Measurements from ENCODE around the gene MMP24OS.
A peak's percentile ranks its signal among the peaks of the same experiment; 100 is the strongest.

The MMP24OS gene

DNA sequence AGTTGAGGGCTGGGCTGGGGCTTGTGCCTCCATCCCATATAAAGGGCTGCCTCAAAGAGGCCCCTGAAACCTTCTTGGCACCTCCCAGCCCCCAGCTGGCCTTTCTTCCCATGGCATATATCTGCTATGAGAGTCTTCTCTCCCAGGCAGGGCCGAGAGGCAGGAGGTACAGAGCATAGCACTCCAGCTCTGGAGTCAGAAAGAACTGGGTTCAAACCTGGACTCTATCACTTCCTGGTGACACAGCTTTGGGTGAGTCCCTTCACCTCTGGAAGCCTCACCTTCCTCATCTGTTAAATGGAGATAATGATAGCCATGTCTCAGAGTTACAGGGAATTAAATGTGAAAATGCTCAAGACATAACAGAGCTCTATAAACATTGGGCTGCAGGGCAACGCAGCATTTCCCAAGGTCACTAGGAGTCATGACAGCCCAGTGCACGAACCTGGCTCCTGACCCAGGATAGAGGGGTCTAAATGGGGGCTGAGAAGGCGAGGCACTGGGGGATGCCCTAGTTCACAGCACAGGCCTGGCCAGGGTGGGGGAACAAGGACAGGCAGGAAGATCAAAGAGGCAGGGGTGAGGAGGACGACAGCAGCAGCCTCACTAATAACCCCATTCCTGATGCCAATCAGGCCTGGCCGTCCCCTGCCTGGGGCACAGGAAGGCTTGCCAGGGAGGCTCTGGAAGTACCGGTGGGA is 12.4 kb upstream of the MMP24OS start:
- no peak for DNase-seq

DNA sequence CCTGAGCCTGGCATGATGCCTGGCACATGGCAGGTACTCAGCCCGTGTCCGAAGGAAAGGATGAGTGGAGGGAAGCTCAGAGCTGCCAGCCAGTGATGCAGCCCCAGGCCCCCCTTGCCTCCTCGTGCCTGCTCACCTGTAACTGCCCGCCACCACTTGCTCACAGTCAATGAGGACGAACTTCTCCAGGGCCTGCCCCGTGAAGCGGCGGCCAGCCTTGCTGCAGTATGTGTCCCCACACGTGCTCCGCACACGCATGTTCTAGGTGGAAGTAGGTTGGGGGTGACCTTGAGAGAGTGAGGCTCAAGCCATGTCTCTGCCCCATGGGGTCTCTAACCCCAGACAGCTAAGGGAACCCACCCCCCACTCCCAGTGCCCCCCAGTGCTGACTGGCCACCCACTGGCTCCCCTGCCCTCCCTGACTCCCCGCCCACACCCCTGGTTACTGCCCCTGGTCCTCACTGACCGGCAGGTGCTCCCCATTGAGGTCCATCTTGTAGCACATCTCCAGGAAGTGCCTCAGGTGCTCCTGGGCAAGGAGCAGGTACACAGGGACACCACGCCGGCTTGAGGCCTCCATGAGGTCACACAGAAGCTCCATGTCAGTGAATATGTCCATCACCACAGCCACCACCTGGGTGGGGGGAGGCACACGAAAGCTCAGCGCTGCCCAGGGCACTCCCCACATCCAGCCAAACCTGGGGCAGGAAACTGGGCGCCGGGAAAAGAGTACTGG is 10.6 kb upstream of the MMP24OS start:
- no peak for DNase-seq

DNA sequence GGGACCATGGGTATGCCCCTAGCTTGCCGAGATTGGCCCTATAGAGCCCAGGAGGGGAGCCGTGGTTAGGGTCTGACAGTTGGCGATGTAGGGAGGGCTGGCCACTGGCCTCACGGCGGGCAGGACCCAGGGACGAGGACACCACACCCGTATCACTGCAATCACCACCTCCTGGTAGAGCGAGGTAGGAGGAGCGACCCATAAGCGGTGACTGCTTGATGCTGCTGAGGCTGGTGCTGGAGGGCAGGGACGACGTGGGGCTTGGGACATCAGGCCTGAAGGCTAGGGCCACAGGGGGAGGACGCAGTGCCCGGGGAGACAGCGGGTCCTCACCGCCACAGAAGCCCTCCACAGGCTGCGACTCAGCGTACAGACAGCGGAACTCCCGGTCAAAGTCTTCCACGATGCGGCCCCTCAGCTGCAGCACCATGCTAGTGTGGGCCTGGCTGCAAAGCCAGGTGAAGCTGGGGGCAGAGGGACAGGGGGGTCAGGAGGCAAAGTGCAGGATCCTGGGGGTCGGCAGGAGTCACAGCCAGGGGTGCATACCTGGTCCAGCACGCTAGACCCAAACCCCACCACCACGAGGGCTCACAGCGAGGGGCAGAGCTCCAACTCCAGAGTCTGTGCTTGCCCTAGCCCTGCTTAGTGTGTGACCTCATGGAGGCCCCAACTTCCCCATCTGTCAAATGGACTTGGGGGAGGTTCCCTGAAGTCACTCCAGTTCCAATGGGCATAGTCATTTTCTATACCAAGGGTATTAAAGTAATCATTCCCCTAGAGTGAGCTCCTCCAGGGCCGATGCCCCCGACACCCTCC is 9.8 kb upstream of the MMP24OS start:
- no peak for DNase-seq

DNA sequence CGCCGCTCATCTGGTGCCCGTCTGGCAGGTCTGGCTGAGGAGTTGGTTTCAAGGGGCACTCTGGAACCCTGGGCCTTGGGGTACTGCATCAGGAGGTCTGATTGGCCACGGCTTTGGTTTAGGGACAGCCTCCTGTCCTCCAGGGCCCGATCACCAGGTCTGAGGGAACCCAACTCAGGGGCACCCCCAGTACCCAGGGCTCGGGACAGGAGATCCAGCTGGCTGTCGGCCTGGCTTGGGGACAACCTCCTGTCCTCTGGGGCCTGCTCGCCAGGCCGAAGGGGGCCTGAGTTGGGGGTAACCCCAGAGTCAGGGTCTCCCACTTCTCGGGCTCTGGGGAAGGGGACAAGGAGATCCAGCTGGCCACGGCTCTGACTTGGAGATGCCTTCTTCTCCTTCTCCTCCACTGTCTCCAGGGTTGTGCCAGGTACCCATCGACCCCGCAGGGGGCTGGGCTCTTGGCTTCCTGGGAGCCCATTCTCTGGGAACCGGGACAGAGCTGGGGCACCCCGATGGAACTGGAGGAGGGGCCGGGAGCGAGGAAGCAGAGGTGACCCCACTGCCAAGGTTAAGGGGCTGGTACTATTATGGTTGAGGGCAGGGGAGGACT is 9.1 kb upstream of the MMP24OS start:
- no peak for DNase-seq

DNA sequence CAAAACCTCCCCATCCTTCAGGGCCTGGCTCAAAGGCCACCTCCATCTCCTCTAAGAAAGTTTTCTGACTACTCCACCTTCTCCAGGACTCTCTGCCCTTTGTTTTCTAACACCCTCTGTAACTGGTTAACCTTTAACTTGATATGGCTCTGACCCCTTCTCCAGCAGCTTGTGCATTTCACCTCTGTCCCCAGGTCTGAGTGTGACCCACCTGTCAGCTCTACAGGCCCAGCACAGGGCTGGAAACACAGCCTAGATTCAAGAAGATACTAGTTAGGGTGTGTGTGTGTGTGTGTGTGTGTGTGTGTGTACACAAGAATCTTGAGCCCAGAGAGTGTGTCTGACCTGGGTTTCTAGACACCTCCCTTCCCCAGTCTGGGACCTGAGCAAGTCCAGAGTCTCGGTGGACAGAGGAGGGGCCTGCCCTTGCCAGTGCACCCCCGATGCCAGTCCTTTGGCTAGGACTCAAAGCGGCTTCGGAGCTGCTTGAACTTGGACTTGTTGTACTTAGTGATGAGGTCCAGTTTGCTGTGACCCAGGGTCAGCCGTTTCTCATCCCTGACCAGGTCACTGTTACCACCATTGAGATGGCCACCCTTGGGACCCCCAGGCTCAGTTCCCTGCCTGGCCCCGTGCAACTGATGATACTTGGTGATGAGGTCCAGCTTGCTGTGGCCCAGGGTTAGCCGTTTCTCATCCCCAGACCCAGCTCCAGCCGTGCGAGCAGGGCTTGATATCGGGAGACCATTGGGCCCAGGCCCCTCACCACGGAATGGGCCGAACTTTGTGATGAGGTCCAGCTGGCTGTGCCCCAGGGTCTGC is 8.4 kb upstream of the MMP24OS start:
- DNase-seq: no peak

DNA sequence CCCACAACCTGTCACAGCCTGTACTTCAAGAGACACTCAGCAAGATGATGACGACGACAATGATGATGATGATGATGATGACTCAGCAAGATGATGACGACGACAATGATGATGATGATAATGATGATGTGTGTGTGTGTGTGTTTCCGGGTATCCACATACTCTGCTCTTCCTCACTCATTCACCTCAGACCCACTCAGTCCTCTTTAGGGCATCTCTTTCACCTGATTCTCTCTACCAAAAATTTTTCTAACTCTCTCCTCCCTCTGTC is 7.8 kb upstream of the MMP24OS start:
- DNase-seq: no peak

DNA sequence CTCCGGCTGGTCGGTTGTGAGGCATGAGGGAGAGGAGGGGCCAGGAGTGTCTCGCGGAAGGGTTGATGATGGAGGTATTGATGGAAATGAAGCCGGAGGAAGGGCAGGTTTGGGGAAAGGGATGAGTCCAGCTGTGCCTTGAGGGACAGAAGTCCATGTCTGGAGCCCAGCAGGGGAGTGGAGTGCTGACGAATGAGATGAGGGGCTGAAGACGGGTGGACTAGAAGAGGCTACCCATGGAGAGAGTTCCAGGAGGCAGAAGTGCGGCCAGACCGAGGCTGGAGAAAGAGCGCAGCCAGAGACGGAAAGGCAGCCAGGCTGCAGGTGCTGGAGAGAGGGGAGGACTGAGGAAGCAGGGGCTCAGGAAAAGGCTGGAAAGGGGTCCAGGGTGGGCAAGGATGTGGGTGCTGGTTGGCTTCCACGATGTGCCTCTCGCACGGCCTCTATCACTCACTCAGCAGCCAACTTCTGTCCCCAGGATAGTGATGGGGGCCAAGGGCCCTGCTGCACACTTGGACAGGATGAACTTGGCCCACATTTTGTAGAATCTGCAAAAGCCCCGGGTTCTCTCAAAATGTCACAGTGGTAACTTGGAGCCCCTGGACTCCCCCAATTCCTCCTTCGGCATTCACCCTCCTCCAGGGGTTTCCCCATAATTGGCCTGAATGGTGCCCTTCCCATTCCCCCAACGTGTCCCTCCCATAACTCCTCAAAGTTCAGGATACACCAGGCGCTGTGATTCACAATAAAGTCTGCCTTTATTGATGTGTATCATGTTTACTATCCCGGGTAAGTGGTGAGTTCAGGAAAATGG is 7.3 kb upstream of the MMP24OS start:
- DNase-seq: no peak

DNA sequence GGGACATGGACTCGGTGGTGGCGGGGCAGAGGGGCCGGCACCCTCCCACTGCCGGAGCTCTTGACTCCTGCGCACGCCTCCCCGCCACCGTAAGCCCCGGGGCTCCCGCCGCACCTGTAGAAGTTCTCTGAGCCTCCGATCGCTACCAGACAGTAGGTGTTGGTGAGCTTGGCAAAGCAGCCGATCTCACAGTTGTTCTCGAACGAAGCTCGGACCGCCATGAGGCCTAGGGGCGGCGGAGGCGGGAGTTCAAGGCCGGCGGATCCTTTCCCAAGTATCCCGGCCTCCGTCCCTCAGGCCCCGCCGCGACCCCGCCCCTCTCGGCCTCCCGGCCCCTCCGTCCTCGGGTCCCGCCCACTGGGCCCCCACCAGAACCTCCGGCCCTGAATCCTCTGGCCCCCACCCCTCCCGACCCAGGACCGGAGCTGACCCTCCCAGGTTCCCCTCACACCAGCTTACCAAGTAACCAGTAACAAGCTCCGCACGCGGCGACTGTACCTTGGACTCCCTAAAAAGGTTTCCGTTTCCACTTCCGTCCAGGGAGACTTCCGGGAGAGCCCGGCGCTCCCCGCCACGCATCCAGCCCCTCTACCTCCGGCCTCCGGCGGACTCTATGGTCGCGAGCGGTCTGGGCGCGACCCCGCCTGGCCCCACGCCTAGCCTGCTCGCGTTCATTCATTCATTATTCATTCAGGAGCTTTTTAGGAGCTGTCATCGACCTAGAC is 6.5 kb upstream of the MMP24OS start, which contains the start of gene EIF6:
TSS of gene EIF6 (minus strand) at position 506 of the 725 bp plus-strand sequence. CDS start at position 221, 285 bp downstream.
- DNase-seq: peak; percentile 54

DNA sequence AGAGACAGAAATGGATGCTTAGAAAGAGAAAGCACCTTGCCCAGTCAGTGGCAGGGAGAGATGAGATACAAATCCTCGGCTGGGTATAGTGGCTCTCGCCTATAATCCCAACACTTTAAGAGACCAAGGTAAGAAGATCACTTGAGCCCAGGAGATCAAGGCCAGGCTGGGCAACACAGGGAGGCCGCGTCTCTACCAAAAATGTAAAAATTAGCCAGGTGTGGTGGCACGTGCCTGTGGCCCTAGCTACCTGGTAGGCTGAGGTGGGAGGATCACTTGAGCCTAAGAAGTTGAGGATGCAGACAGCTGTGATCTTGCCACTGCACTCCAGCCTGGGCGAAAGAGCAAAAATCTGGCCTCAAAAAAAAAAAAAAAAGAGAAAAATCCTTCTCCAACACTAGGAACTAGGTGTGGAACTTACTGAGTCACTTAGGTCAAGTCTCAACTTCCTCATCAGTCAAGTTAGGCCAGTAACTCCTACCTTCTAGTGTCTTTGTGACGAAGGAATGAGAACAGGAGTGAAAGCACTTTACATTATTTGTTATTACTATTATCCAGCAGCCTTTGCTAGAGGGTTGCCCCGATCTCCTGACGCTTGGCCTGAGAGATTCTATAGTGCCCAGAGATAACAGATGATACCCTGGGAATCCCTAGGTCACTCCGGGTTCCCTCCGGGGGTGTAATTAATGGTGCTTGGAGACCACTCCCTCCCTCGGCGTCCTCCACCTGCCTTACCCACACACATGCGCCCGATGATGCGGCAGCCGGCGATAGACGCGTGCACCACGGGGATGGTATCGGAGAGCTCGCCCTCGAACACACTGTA is 5.7 kb upstream of the MMP24OS start:
- DNase-seq: no peak

DNA sequence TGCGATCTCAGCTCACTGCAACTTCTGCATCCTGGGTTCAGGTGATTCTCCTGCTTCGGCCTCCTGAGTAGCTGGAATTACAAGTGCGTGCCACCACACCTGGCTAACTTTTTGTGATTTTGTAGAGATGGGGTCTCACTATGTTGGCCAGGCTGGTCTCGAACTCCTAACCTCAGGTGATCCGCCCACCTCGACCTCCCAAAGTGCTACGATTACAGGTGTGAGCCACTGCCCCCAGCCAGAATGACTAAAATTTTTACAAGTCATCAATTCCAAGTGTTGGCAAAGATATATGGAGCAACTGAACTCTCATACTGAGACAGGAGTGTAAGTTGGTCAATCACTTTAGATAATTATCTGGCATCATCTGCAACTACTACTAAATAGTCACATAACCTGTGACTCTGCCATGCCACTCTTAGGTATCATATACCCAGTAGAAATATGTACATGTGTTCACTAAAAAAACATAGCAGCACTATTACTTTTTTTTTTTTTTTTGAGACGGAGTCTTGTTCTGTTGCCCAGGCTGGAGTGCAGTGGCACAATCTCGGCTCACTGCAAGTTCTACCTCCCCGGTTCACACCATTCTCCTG is 3.7 kb upstream of the MMP24OS start:
- no peak for DNase-seq

DNA sequence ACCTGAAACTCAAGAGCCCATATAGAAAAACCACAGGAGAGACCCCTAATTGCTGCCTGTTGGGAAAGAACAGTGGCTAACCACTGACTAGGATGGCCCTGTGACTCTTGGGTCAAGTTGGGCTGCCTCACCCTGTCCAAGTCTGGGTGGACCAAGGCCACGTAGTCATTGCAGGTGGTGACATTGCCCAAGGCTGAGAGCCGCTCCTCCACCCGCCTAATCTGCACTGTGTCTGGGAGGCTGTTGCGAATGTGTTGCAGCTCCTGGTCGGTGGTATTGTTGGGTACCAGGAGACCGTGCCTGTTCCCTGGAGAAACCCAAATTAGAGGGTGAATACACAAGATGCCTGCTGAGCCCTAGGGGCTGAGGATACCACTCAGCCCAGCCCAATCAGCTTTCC is 2.6 kb upstream of the MMP24OS start:
- no peak for DNase-seq

DNA sequence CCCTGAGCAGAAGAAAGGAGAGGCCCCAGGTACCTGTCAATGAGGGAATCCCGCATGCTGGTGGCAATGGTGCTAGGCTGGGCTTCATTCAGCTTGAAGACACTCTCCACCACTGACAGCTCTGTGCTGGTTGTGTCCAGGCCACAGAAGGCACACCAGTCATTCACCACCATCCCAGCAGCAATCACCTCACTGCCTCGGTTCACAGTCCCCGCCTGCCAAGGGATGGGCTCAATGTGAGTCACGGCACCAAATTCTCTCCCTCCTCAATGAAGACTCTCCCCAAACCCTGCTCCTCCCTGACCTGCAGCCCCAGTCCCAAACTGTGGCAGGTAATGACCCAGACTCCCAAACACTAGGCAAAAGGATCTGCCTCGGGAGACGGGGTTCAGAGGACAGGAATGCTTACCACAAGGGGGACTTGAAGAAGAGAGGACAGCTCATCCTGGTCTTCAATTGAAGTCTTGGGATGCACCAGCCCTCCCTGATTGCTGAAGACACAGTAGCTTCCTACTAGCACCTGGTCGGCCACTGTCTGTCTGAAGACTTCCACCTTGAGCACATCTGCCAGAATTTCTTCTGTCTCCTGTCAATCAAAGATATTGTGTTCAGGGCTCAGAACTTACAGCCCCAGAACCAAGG is 1.7 kb upstream of the MMP24OS start:
- DNase-seq: no peak

DNA sequence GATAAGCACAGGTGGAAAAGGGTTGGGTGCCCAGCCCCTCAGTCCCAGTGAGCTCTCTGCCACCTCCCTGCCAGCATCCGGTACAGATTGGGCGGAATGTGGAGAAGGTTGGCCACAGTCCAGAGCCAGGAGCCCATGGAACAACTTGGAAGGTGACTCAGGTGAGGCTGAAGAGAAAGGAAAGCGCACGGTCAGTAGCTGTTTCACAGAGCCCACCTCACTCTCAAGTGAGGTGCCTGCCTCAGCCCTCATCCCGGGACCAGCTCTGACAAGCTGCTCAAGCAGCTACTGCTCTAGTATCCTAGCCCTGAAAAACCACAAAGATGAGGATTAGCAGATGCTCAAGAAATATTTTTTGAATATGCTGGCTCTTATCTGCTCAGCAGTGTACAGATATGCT is 1.1 kb upstream of the MMP24OS start:
- DNase-seq: no peak

DNA sequence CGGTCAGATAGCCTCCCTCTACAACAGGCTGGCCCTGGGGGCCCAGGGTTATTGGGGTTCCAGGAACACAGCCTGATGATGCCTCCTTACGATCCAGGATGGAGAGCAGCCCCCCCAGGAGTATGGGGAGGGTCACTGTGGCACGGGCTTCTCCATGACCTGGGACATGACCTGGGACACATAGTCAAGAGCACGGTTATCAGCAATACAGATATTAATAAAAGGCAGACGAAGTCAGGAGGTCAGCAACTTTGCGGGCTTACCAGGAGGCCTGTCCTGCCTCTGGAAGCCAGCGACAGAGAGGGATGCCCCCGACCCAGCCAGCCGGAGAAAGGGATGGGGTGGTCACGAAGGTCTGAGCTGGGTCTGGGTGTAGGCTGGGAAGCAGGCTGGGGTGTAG is 795 bp downstream of the MMP24OS start:
- no peak for DNase-seq

DNA sequence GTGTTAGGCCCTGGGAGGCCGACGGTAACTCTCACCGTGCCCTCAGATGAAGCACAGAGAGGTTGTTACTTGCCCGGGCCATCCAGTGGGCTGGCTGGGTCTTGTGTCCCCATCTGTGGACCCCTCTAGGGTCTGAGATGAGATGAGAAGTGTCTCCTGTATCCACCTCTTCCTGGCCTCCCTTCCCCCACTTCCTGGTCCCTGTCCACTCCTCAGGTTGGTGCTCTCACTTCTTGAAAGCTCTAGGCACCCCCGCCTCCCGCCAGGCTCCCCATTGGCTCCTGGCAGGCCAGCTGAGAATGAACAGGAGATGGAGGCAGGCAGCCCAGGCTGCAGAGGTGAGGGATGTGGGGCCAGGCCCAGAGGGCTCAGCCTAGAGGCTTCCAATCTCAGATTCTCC is 1.5 kb downstream of the MMP24OS start:
- no peak for DNase-seq

DNA sequence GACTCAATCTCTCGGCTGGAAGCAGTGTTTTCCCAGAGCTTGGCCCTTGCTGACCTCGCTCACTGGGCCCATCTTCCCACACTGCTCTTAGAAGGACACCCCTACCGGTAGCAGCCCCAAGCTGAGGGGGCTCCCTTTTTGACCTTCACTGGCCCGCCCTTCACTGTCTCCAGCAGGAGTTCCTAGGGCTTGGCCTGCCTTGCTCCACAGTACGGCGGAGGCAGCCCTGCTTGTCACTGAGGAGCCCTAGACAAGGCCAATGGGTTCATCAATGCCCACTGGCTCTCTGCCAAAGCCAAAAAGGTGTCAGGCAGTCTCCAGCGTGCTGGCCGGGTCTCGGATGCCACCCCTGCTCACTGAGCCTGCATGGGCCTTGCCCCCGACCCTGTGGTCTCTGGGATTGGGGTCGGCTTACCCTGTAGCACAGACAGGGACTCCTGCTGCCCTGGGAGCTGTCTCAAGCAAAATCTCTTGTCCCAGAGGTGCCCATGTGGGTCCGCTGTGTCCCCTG is 2.1 kb downstream of the MMP24OS start:
- no peak for DNase-seq

DNA sequence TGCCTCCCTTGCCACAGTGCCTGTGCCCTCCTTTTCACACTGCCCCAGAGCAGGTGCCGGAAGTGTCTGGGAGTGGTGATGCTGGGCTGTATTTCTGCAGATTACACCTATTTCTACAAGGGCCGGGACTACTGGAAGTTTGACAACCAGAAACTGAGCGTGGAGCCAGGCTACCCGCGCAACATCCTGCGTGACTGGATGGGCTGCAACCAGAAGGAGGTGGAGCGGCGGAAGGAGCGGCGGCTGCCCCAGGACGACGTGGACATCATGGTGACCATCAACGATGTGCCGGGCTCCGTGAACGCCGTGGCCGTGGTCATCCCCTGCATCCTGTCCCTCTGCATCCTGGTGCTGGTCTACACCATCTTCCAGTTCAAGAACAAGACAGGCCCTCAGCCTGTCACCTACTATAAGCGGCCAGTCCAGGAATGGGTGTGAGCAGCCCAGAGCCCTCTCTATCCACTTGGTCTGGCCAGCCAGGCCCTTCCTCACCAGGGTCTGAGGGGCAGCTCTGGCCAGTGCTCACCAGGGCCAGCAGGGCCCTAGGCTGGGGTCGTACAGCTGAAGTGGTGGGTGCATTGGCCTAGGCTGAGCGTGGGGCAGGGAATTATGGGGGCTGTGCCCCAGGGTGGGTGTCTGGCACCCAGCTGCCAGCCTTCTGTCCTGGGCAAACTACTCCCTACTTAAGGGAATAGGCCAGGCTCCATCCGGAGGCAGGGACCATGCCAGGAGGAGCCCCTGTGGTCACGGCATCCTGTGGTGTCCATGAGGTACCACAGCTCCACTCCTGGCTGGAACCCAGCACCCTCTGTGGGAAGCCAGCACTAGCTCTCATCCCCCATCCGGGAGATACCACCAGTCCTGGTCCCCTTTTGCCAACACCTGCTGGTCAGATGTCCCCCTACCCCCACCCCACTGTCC is 3.5 kb downstream of the MMP24OS start:
- DNase-seq: no peak

All from effector CD4-positive, alpha-beta T cell (primary cell).